ENCODE results near the gene TBX10.
"Not testable (repeated sequence)": the region's sequence is repeated elsewhere in the genome, so short reads cannot be mapped to it uniquely, and the experiment has no call there.

The TBX10 gene

DNA sequence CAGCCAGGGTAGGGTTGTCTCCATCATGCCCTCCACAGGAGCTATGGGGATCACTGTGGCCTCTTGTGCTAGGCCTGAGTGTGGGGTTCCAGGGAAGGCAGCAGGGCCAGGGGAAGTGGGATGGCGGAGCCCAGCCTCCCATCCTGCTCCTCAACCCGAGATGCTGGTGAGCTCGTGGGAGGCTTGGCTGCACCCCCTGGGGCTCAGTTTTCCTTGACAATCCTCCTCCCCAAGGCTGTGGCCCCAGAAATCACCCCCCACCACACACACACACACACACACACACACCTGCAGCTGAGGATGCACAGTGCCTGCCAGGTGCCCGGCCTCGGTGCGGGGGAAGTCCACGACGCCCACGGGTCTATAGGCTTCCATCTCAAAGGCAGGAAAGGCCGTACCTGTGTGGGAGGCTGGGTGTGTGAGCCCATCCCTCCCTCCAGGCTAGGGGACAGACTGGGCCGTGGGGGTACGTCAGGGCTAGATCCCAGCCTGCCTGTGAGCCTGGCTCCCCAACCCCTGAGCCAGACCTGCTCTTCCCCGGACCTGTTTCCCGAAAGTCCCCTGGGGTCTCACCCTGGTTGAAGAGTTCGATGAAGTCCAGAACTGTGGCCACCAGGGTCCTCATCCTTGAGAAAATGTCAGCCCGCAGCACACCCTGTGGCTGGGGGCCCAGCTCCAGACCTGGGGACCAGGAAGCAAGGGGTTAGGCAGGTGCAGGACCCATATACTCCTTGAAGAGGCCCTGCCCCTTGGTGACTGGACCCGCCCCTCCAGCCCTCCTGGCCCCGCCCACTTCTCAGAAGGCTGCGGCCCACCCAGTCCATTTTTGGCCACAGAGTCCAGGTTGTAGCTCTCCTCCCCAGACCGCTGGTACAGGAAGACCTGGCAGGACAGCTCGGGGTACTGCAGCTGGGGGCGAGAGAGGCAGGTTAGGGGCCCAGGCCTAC, 5.2 kb upstream of the TBX10 start:
- DNase-seq: no peak

DNA sequence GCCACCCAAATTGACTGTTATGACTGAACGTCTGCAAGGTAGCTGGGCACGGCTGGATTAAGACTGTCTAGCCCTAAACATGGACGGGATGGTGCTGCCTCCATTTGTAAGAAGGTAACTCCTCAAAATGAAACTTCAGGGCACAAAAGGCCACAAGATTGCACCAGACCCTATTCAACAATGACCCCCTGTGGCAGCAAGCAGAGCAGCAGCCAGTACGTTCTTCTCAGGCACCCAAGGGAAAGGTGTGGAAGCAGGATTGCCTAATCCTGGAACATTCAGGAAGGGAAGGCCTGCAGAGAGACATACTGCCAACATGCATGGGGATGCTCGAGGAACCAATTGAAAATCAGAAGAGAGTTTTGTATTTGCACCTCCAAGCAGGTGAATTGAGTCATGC, 4.5 kb upstream of the TBX10 start:
- no peak for DNase-seq

DNA sequence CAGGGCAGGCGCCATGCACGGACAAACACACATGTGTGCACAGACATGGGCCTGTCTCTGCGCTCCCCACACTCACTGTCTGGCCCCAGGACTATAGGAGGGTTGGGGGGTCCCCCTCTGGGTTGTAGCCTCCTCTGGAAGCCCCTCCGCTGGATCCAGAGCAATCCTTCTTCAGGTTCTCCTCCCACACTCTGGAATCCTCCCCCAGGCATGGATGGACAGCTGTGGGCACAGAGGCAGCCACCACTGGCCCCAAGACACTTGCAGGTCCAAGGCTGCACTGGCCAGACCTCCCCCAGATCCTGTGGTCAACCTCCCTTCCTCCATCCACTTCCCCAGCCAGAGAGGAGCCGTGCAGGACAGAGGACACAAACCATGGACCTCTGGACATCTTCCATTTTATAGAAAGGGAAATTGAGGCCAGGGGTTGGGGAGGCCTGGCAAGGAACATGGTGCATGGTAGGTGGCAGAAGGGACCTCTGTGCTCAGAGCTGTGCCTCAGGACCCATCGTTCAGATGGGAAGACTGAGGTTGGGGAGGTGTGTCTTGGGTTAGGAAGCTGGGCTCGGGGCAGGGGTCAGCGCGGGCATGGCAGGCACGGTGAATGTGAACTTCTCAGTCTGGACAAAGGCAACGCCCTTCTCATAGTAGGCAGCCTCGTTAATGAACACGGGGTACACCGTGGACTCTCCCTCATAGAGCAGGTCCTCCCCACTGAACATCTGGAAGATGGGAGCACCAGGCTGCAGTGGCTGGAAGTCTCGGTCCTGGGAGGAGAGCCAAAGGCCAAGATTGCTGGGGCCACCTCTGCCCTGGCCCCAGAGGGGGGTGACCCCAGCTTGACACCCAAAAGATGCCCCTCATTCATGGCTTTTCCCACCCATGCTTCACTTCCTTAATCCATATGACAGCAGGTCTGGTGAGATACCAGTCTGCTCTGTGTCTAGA, 2.9 kb upstream of the TBX10 start:
- no peak for DNase-seq

DNA sequence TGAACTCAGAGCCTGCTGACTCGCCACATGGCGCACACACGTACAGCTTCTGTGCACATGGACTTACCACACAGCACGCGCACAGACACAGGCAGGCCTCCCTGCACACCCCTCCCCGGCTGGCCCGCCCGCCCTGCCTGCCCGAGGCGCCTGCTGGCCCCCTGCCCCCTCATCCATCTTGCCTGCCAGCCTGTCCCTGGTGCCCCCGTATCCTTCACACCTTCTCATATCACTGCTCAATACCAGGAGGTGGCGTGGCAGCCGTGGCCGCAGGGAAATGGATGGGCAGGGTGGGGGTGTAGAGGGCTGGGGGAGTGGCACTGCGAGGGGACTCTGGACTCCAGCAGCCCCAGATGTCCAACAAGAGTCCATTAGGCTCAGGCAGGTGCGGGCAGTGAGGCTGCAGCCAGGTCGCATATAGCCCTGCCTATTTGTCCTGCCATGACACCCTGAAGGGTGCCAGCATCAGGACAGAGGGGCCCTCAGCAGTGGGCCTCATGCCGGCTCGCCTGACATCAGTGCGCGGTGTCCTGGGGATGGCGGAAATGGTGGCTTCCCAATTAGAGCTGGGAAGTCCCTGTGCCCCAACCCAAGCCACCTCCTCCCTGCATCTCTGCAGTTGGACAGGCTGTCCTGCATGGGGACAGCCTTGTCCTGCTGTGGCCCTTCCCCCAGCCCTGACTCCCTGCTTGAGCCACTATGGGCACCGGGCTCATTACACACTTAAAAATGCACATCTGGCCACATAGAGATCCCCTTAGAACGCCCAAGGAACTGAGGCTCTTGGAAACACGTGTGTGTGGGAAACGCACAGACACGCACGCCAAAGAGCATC, 2.0 kb upstream of the TBX10 start:
- DNase-seq: no peak

DNA sequence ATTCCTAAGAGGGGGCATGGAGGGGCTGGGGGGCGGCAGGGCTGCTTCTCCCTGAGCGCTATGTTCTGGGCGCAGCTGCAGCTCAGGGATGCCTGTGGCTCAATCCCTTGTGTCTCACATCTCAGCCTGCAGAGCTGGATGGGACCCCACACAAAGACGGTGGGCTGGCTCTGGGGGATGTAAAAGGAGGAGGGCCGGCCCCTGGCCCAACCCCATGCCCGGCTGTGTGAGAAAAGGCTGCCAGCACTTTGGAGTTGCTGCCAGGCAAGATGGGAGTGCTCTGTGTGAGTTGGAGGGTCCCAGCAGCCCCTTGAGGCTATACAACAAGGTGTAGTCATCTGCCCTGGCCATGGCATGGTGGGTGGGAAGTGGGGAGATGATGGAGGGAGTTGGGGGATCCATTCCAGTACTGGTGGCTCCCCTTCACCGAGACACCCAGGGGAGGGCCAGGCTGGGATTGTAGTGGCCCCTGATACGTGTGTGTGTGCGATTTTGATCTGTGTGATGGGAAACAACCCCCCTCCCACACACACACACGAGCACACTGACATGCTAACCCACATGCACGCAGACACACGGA, 1.3 kb upstream of the TBX10 start:
- DNase-seq: no peak

DNA sequence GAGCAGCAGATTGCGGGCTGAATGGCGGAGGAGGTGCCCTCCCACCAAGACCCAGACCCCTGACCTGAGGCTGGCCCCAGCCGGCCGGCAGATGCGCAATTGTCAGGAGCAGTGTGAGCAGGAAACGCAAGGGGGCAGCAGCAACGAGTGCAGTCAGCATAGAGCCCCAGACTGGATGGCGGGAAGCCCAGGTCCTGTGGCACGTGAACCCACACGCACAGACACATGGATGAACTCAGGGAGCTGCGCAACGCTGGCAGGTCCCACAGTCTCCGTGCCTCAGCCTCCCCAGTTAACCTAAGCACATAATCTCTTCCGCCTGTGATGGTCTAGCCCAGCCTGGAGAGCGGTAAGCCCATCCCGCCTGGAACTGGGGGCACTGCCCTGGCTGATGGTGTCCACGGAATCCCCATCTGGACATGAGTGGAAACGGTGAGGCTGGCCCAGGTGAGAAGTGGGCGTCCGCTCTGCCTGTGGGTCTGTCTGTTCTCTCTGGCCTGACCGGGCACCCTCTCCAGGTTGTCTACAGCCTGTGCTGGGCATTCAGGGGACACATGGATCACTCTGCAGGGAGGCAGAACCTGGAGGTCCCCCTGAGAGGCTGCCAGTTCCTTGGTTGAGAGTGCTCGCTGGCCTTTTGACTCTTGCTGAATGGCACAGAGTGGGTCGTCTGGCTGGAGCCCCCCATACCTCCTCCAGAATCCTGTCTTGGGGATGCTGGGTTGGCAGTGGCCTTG, 626 bp upstream of the TBX10 start:
- no peak for DNase-seq

DNA sequence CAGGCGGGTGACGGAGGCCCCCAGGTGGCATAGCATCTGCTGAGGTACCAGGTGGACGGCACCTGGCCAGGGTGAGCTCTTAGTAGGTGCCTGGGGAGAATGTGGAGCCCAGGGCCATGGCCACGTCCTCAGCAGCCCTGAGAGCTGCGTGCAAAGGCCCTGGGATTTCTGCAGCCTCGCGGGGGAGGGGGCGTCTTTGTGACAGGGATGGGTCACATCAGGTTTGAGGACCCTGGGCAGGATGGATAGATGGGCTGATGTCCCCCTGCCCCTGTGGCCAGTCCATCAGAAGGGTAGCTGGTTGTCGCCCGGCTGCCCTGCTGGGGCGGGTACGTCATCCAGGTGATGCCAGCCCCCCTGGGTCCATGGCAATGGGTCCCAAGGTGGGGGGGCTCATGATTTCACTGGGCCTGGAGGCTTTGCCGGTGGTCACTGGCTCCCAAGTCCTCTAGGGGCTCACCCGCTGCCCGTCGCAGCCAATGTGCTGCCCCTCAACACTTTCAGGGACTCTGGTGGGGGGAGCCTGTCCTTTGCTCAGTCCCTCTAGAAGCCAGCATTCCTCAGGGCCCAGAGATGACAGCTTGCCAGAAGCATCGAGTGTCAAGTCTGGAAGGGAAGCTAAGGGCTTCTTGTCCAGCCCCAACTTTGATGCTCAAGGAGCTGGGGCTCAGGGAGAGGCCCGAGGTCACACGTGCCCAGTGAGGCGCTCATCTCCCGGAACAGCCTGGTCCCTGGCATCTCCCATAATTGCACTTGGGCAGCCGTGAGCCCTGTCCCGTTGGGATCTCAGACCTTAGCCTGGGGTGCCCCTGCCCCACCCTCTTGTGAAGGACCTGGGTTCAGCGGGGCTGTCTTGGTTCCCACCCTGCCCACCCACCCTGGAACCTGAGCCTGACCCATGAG, 777 bp downstream of the TBX10 start:
- DNase-seq: no peak

DNA sequence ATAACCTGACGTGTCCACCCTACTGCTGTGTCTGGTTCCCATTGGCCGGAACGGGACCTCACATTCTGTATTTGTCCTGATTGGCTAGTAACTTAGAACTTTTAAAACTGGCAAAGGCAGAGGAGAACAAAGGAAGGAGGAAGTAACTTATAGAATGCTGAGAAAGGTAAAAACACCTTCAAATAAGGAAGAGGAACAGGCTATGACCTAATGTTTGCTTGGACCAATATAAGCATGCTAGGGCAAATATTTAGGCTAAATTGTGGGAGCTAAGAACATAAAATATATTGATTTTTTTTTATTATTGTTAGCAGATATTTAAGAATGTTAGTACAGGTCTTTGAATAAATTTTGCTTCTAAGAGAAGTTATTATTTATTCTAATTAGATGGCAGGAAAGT, 2.1 kb downstream of the TBX10 start:
- not testable (repeated sequence) for DNase-seq

DNA sequence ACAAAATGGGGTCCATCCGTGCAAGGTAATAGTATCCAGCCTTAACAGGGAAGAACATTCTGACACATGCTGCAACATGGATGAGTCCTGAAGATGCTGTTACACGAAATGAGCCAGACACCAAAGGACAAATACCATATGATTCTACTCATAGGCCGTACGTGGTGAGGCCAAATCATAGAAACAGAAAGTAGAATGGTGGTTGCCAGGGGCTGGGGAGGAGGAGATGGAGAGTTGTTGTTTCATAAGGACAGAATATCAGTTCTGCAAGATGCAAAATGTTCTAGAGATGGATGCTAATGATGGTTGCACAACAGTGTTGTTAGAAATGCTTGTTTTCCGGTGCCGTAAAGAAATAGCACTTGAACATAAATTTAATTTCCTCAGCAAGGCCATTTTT, 2.6 kb downstream of the TBX10 start:
- DNase-seq: no peak

DNA sequence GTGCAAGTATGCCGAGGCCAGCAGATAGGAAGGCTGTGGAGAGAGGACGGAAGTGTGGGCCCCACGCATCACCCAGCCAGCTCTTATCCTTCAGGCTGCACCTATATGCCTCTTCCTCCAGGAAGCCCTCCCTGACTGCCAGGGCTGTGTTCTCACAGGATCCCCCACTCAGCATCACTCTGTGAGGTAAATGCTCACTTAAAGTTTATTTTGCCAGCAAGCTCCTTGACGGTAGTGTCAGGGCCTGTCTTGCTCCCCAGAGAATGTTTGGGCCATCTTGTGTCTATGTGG, 4.4 kb downstream of the TBX10 start:
- DNase-seq: no peak

DNA sequence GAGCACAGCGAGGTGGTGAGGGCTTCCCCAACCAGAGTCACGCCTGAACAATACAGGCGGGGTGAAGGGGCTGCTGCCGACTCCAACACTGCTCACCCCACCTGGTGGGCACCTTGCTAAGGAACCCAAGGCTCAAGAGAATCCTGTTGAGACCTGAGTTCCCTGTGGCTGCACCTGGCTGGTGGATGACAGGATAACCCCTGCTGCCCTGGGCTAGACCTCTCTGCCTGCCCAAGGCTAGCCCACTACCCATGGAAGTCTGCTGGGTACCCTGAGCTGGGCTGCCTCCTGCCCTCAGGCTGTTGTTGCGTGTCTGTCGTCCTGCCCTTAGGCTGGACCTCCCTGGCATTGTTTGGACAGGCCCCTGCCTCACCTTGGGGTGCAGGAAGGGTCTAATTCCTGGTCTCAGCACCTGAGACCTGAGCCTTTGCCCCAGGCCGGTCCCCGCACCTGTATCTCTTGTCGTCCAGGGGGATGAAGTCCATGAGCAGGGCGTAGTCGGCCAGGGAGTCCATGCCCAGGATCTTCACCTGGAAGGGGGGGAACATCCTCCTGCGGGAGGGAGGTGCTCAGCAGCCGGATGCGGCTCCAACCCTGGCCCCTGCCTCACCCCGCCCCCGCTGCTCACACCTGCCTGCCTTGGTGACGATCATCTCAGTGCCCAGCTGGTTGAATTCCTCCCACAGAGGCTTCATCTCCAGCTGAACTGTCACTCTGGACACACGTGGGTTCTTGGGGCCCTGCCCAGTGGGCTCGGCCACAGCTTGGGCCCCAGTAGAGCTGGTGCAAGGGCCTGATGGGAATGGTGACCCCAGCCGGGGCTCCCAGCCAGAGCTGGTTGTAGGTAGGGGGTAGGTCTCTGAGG, 5.0 kb downstream of the TBX10 start:
- DNase-seq: no peak

DNA sequence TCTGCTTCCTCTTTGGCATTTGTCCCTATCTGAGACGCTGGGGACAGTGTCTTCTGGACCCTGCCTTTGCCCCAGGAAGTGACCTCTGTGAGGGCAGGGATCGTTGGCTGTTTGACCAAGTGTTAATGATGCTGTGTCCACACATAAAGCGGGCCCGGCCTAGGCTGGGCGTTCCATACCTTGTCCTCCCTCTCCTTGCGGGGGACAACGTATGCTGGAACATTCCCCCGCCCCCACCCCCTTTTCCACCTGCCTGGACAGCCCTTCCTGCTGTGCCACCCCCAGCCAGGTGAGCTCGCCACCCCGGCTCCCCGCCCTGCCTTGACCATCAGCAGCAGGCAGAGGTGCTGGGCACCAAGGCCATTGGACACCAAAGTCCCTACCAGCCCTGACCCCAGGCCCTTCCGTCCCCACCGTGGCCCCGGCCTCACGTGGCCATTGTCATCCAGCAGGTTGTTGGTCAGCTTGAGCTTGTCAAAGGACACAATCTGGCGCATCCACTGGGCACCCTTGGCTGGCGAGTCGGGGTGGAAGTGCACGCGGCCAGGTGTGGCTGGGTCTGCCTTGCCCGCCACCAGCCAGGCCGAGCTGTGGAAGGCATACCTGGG, 5.7 kb downstream of the TBX10 start:
- DNase-seq: no peak

DNA sequence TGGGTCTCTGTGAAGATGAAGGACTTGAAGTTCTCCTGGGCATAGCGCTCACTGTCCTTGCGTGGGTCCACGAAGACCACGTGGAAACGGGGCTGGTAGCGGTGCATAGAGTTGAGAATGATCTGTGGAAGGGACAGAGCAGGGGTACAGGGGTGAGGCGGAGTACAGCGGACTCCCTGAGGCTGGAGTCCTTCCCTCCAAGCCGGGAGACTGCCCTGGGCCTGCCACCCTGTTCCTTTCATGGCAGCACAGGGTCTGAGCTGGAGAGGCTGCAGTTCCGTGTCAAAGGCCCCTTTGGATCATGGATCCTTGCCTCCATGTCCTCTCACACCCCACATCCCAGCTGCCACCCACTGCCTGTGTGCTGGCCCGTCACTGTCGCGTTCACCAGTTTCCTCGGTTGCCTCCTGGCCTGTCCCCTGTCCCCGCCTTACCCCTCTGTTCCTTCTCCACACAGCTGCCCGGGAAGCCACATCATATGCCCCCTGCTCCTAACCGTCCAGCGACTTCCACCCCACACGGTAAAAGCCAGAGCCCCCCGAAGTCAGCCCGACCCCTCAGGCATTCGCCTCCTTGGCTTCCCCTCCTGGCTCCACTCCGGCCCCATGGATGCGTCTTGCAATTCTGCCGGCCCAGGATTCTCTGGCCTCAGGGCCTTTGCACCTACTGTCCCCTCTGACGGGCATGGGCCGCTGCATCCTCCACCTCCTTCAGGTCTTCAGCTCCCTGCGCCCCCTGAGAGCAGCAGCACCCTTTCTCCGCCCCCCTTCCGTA, 6.4 kb downstream of the TBX10 start:
- DNase-seq: no peak

DNA sequence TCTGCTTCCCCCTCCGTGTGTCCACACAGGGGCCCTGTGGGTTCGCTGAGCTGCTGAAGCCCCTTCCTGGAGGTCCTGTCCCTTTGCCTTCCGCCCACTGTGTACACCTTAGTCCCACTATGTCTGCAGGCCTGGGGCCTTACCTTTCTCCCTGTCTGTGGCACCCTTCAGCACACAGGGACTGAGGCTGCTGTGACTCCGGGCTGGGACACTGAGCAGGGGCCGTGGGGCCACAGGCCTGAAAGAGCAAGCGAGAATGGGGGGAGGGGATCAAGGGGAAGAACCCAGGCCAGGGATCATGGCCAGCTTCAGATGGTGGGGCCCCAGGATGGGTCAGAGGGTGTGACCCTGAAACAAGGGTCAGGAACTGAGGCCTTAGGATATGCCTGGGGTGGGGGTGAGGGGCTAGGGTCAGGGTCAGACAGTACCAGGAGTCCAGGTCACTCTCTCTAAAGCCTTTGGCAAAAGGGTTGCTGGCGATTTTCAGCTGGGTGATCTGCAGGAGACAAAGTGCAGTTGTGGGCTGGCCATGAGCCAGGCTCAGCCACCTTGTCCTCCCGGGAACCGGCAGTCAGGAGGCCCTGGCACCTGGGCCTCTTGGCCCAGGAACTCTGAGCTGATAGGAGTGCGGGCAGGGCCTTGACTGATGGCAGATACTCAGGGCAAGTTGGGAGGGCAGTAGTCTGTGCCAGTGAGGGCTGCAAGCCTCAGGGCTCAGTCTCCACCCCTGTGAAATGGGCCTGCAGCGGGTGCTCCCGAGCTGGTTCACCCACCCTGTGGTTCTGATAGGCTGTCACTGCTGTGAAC, 7.2 kb downstream of the TBX10 start:
- no peak for DNase-seq

DNA sequence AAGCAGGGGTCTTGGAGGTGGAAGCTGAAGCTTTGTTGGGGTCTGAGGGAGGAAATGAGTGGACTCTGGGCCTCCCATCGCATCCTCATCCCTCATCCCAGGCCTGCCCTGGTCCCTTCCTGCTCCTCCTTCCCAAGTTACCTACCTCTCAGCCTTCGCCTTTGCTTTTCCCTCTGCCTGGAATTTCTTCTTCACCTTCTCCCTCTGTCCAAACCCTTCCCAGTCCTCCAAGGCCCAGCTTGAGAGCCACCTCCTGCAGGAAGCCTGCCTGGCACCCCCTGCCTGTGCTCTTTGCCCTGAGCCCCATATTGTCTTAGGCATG, 7.7 kb downstream of the TBX10 start:
- no peak for DNase-seq

DNA sequence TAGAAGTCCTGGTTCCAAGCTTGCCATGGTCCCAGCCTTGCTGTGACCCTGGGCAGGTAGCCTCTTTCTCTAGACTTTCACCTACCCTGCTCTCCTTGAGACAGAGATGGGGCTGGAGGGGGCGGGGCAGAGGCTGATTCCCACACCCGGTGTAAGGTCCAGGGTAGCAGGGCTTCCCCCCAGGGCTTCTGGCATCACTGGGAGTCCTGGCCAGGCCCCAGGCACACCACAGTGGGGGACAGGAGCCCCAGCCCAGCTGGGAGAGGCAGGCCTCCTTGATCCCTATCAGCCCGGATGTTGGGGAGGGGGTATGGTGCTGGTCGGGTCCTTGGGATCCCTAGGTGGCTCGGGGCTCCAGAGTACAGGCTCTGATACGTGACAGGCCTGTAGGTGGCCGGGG, 8.2 kb downstream of the TBX10 start:
- DNase-seq: no peak

DNA sequence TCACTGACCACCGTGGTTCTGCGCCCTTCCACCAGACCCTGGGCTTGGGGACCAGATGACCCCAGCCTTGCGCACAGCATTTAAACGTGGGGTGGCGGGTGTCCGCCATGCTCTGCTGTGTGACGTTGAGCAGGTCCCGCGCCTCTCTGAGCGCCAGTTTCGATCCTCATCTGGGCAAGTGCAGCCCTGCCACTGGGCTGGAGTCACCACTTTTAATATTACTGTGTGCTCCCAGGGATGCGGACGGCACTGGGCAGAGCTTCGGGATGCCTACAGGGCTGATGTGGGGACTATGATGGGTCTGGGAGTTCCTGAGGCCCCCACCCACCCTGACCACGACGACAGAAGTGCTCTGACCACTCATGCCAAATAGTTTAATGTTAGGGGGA, 8.6 kb downstream of the TBX10 start:
- DNase-seq: no peak

Measured in NCI-H1417 treated with DMSO at 0.1 percent for 48 hours (cell line).